Measurements from ENCODE around the gene ETV7.

DNA sequence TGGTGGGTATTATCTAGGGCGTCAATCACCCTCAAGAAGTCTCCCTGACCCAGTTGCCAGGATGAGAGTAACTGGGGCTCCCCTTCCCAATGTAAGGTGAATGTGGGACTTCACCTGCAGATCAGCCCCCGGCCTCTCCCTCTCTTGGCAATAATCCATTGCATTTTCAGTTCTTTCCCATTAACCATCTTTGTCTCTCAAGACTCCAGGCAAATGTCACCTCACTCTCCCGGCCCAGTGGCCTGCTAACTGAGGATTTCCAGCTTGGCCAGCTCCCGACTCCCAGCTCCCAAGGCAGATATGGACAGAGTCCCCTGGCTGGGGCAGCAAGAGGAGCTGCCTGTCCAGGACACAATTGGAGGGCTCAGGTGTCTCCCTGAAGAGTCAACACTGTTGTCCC lies 7.3 kb downstream of the ETV7 start:
- TF ChIP-seq CTCF (IDR thresholded peaks at IDR 0.05; ENCODE audit: insufficient read depth, low read length, poor library complexity, severe bottlenecking) (no peak), EZH2phosphoT487 (conservative IDR thresholded peaks at IDR 0.05; ENCODE audit: low read length) (no peak)

Data from SU-DHL-6 (cell line).